ENCODE data around the gene SELENOV. TPM values are rescaled to one million over a fixed set of nuclear protein-coding genes. Genes with fewer than 3 reads are reported as not detected.
"Not testable (repeated sequence)": the region's sequence is repeated elsewhere in the genome, so short reads cannot be mapped to it uniquely, and the experiment has no call there.

Gene SELENOV, protein sequence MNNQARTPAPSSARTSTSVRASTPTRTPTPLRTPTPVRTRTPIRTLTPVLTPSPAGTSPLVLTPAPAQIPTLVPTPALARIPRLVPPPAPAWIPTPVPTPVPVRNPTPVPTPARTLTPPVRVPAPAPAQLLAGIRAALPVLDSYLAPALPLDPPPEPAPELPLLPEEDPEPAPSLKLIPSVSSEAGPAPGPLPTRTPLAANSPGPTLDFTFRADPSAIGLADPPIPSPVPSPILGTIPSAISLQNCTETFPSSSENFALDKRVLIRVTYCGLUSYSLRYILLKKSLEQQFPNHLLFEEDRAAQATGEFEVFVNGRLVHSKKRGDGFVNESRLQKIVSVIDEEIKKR
- total RNA-seq (2014; rRNA removed; shearing (Covaris generic)): not detected in 2 replicates
- not detected in 2 replicates for polyA plus RNA-seq (2014; cell fraction: nucleus; rRNA removed)

DNA sequence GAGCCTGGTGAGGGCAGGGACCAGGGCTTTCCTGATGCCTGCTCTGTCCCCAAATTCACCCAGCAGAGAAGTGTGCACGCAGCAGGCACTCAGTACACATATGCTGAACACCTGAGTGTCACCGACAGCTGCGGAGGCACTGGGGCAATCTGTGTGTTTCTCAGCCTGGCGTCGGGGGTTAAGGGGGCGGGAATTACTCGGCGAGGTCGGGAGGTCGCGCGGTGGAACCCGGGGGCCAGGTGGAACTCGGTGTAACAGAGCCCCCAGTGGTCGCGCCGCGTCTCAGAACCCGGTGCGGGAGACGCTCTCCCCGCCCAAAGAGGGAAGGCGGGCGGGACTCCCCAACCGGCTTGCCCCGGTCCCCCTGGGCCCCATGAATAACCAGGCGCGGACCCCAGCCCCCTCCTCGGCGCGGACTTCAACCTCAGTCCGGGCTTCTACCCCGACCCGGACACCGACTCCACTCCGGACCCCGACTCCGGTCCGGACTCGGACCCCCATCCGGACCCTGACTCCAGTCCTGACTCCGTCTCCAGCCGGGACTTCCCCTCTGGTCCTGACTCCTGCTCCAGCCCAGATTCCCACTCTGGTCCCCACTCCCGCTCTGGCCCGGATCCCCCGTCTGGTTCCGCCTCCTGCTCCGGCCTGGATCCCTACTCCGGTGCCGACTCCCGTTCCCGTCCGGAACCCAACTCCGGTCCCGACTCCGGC, at the start of gene SELENOV:
Gene SELENOV (plus strand): TSS at position 300 of the 711 bp plus-strand sequence. CDS start 74 bp downstream, at position 374.
- DNase-seq (ENCODE audit: extremely low read depth, low read depth): no peak

GRCh38 chr19:39465956-39466747, 48.8 kb upstream of the SELENOV start:
- no peak for DNase-seq (ENCODE audit: extremely low read depth, low read depth)

- no peak for DNase-seq (ENCODE audit: extremely low read depth, low read depth)
Measured at GRCh38 chr19:39467941-39468340, 47.0 kb upstream of the SELENOV start.

DNA sequence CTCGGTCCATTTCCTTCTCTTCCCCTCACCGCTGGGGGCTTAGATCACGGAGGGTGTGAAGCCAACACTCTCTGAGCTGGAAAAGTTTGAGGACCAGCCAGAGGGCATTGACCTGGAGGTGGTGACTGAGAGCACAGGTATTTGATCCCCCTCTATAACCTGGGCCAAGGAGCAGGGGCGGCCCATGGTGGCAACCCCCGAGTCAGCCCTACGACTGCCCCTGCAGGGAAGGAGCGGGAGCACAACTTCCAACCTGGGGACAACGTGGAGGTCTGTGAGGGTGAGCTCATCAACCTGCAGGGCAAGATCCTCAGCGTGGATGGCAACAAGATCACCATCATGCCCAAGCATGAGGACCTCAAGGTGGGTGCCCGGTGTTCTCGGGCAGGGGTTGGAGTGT, 45.9 kb upstream of the SELENOV start:
- DNase-seq (ENCODE audit: extremely low read depth, low read depth): no peak

GRCh38 chr19:39469567-39469966, 45.4 kb upstream of the SELENOV start:
- DNase-seq (ENCODE audit: extremely low read depth, low read depth): no peak

DNA sequence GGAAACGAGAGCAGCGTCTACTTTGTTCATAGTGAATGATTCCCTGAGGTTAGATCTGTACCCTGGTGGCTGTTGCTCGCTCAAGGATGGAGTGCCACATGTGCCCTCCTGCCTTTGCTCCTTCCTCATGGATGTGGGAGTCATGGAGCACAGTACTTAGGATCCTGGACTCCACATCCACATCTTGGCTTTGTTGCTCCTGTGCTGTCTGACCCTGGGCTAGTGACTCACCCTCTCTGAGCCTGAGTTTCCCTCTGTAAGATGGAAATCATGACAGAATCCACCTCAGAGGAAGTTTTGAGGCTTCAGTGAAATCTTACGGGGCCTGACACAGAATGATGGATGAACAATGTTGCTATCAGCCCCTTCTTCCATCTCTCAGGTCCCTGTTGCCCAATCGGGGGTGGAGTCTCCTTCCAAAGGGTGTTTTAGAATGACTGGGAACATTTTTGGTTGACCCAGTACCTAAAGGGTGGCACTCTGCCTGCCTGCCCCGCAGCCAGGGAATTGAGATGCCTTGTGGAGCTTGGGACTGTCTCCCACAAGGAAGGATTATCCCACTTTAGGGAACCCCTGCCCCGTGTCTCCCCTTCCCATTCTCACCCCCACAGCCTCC, 44.1 kb upstream of the SELENOV start:
- DNase-seq (ENCODE audit: extremely low read depth, low read depth): no peak

DNA sequence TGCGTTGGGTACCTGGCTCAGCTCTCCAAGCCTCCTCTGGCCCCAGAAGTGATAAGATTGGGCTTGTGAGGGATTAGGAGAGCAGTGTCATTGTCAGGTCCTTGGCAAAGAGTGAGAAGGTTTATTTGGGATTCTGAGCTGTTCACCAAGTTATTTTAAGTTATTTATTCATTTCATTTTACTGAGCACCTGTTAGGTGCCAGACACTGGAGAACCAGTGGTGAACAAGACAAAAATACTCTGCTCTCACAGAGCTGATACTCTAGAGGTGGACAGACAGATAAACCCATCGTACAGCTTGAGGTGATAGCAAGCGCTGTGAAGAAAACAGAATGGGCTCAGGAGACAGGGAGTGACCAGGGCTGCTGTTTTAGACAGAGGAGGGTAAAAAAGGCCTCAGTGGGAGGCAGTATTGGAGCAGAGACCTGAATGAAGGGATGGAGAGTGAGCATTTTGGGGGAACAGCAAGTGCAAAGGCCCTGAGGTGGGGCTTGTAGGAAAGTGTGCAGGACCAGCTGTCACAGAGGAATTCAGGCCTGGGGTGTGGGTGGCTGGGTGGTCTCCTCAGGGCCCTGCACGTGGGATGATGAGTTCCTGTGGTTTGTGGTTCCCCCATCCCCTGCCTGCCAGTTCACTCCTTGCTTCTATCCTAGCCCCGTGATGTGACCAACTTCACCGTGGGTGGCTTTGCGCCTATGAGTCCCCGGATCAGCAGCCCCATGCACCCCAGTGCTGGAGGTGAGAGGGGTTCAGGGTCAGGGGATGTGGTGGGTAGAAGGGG, 43.0 kb upstream of the SELENOV start:
- no peak for DNase-seq (ENCODE audit: extremely low read depth, low read depth)

DNA sequence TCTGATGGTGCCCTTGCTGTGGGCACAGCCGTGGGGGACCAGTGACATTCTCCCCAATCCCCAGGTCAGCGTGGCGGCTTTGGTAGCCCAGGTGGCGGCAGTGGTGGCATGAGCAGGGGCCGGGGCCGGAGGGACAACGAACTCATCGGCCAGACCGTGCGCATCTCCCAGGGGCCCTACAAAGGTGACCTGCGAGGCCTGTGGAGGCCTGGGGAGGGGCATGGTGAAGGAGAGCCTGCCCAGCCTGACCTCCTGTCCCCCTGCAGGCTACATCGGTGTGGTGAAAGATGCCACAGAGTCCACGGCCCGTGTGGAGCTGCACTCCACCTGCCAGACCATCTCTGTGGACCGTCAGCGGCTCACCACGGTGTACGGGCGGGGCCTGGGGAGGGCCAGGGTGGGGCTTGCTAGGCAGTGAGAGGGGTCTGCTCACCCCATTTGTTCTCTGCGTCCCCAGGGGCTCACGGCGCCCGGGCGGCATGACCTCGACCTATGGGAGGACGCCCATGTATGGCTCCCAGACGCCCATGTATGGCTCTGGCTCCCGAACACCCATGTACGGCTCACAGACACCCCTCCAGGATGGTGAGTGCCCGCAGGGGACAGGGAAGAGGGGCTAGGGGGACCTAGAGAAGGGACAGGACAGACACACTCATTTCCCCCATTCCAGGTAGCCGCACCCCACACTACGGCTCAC, 42.0 kb upstream of the SELENOV start:
- no peak for DNase-seq (ENCODE audit: extremely low read depth, low read depth)

DNA sequence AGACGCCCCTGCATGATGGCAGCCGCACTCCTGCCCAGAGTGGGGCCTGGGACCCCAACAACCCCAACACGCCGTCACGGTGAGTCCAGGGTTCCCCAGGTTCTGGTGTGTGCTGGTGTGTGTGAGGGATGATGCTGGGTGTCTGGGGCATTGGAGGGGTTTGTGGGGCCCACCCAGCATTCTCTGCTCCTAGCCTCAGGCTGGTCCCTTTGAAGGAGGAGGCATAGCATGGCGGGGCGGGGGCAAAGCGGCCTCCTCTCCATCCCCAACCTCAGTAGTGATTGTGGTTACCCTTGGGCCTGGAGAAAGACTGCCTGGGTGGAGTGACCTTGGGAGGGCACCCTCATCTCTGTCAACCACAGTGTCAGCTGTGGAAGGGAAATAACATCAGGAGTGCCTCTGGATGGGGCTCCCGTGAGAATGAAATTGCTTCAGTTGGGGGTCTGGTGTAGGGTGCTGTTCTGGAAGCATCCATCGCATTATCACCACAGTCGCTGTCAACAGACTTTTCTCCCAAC, 41.4 kb upstream of the SELENOV start:
- no peak for DNase-seq (ENCODE audit: extremely low read depth, low read depth)

GRCh38 chr19:39474139-39474620, 40.8 kb upstream of the SELENOV start:
- DNase-seq (ENCODE audit: extremely low read depth, low read depth): peak; percentile 18

GRCh38 chr19:39475748-39476147, 39.2 kb upstream of the SELENOV start:
- no peak for DNase-seq (ENCODE audit: extremely low read depth, low read depth)

- not testable (repeated sequence) for DNase-seq (ENCODE audit: extremely low read depth, low read depth)
Measured at GRCh38 chr19:39479319-39479801, 35.6 kb upstream of the SELENOV start.

- no peak for DNase-seq (ENCODE audit: extremely low read depth, low read depth)
Measured at GRCh38 chr19:39479916-39480315, 35.0 kb upstream of the SELENOV start.

DNA sequence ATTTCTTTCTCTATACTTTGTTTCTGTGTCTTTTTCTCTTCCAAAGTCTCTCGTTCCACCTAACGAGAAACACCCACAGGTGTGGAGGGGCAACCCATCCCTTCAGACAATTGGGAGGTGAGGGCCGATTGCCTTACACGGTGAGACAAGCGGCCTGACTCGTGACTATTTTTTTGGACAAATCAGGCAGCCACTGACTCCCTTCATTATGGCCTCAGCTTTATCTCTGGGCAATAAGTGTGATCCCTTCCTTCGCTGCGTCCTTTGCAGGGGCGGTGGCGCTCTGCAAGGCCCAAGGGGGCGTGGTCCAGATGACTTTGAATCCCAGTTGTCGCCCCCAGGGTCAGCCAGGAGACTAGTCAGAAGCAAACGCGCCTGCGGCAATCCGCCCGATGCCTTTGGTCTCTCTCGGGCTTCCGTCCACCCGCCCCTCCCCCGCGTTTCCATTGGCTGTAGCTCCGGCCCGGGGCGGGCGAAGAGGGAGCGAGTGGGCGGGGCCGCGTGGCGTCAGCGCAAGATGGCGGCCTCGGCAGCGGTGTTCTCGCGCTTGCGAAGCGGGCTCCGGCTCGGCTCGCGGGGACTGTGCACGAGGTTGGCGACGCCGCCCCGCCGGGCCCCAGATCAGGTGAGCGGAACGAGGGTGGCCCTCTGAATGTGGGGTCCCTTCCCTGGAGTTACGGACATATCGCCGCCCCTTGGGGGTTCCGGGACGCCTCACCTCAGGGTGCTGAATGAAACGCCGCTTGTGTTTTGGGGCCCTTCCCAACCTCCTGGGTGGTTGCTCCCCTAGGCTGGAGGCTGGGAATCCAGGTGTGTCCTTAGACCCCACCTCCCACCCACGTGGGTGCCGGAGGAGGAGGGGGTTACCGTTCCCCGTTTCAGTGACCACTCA, 34.4 kb upstream of the SELENOV start, which contains the start of gene TIMM50:
Gene TIMM50 (plus strand): TSS at position 502 of the 892 bp plus-strand sequence. CDS start 16 bp downstream, at position 518.
- DNase-seq (ENCODE audit: extremely low read depth, low read depth): peak; percentile 91

DNA sequence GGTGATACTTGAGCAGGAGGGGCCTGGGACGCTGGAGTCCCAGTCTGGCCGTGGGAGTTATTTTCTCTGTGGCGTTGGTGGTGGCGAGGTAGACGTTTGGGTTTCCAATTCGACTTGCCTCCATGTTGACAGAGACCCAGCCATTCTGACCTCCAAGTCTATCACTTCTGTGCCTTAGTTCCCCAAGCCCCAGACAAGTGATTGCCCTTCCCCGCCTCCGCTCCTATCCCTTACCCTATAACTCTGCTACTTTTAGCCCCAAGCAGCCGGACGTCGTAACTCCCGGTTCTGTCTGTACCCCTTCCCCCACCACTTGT, 33.8 kb upstream of the SELENOV start:
- DNase-seq (ENCODE audit: extremely low read depth, low read depth): no peak

DNA sequence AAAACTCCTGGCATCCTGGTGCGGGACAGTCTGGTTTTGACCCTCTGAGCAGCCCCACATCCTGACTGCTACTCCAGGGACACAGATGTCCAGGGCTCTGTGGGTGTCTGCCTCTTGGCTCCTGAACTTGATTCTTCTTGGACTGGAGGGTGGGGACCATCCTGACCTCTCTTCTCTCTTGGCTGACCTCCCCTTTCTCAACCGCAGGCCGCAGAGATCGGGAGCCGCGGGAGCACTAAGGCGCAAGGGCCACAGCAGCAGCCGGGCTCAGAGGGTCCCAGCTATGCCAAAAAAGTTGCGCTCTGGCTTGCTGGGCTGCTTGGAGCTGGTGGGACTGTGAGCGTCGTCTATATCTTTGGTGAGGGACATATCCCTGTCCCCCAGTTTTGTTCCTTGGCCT, 33.3 kb upstream of the SELENOV start:
- DNase-seq (ENCODE audit: extremely low read depth, low read depth): no peak

GRCh38 chr19:39483141-39483540, 31.8 kb upstream of the SELENOV start:
- no peak for DNase-seq (ENCODE audit: extremely low read depth, low read depth)

DNA sequence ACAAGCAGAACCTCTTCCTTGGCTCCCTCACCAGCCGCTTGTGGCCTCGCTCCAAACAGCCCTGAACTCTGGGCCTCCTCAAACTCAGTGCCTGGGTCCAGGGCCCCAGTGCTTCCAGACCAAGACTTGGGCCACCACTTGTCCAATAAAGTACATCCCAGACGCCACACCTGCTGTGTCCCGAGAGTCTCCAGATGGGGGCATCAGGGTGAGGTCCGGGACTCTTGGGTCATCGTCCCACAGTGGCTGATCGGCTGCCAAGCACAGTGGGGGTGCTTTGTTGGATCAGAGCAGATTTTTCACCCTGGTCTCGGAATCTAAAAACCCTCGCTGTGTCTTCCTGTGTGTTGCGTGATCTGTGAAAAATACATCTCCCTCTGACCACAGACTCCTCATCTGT, 25.2 kb upstream of the SELENOV start:
- no peak for DNase-seq (ENCODE audit: extremely low read depth, low read depth)
